Osteoblast (primary cell): ENCODE measurements around the gene ERRFI1. TPM values are rescaled to one million over a fixed set of nuclear protein-coding genes. Genes with fewer than 3 reads are reported as not detected.

Source experiments
- small RNA-seq: library from RNA; depleted of rRNA; stranded (forward); fragments of <200 nt; gene quantifications from one replicate; pipeline ENCODE3, GENCODE V24; 2012
- total RNA-seq: library from RNA; depleted of rRNA; stranded (reverse); fragments of >200 nt; gene quantifications from 2 replicates; pipeline ENCODE4 v1.2.3, GENCODE V29; 2012

Gene ERRFI1
- total RNA-seq, 1 donor: 69.5 TPM

Small RNA genes lying within 50 kb of the gene (small RNA-seq; reads per million reads assigned to genes)
- gene RF00019: not detected

Other genes starting within 250 kb of the ERRFI1 start
- gene PER3, start 242.0 kb downstream of the ERRFI1 start, total RNA-seq: 22.4 and 24.2 TPM in 2 replicates
- gene UTS2, start 173.2 kb downstream of the ERRFI1 start, total RNA-seq: under 0.01 and 0.29 TPM in 2 replicates
- gene TNFRSF9, start 85.5 kb downstream of the ERRFI1 start, total RNA-seq: under 0.01 TPM in 2 replicates
- 158 and 168 TPM in 2 replicates for gene PARK7, start 64.6 kb downstream of the ERRFI1 start, total RNA-seq